Gastrocnemius medialis (tissue), 4 donors: ENCODE measurements around the gene ADAM19. TPM values are rescaled to one million over a fixed set of nuclear protein-coding genes. Genes with fewer than 3 reads are reported as not detected.

ENCODE experiments used
- ATAC-seq, 2 donors: fragments of 150-250 bp; one replicate each; pipeline ENCODE4 v1.9.1; 2016
- DNase-seq, 2 donors: peaks; one replicate each; pipeline ENCODE4 v3.0.0-alpha.2; 2019
- H3K27ac ChIP-seq, 4 donors: fragments of 200-600 bp; sonication (generic); 1 replicate in 1 of 4; 2 replicates in 3 of 4; pipeline ENCODE4 v1.5.1; 2016 to 2018; ENCODE audit warnings: mild to moderate bottlenecking in 2 of 4, moderate library complexity in 1 of 4
- H3K27me3 ChIP-seq, 3 donors: fragments of 200-600 bp; sonication (generic) in 2 of 3; 1 replicate in 1 of 3; 2 replicates in 2 of 3; pipeline versions ENCODE4 v1.5.1 to v1.6.0; 2016 to 2019; ENCODE audit warnings: mild to moderate bottlenecking in 1 of 3, moderate library complexity in 1 of 3
- H3K36me3 ChIP-seq, 2 donors: fragments of 200-600 bp; sonication (generic) in 1 of 2; one replicate each; pipeline ENCODE4 v1.5.1; 2017 to 2018
- H3K4me1 ChIP-seq, 2 donors: fragments of 200-600 bp; sonication (generic) in 1 of 2; one replicate each; pipeline ENCODE4 v1.5.1; 2016 to 2017; ENCODE audit warnings: mild to moderate bottlenecking in 2 of 2
- H3K4me3 ChIP-seq, 4 donors: fragments of 200-600 bp; sonication (generic) in 3 of 4; 1 replicate in 1 of 4; 2 replicates in 3 of 4; pipeline ENCODE4 v1.5.1; 2016 to 2019; ENCODE audit warnings: mild to moderate bottlenecking in 2 of 4
- H3K9me3 ChIP-seq, 3 donors: fragments of 200-600 bp; sonication (generic) in 2 of 3; 1 replicate in 1 of 3; 2 replicates in 2 of 3; pipeline ENCODE4 v1.5.1; 2016 to 2019
- POLR2A ChIP-seq, 2 donors: fragments of 450-650 bp; IDR thresholded peaks; one replicate each; pipeline ENCODE4 v1.6.1; 2017; ENCODE audit warnings: antibody characterized with exemption in 2 of 2, mild to moderate bottlenecking in 2 of 2, moderate library complexity in 2 of 2
- in situ Hi-C, 4 donors: fragments of 200-750 bp; cut with MboI; loops; one replicate each; pipeline versions ENCODE4 v1.15.0 to v1.8.0; 2017; ENCODE audit warnings: low sequenced_read_pairs in 4 of 4
- intact Hi-C: fragments of 100-400 bp; cut with DNase I; formaldehyde crosslinking; loops from one replicate; pipeline ENCODE4 v1.15.1; 2023; ENCODE audit warnings: low total_unique reads
- total RNA-seq, 4 donors: library from RNA; depleted of rRNA; stranded (reverse); fragments of >200 nt; gene quantifications; one replicate each; pipeline versions ENCODE4 v1.1.0 to v1.2.3, GENCODE V29; 2016
- TF ChIP-seq, protein P1 (sequence below), 5 experiments: fragments of 450-650 bp in 3 of 5; fragments of 200-600 bp in 2 of 5; sonication (generic) in 2 of 5; IDR thresholded peaks in 4 of 5; conservative IDR thresholded peaks in 1 of 5; 1 replicate in 4 of 5; 2 replicates in 1 of 5; pipeline ENCODE4 v1.5.1; 2016 to 2019; ENCODE audit warnings: antibody characterized with exemption in 5 of 5, mild to moderate bottlenecking in 3 of 5, moderate library complexity in 3 of 5

Gene ADAM19
- total RNA-seq, 4 donors from 2014 or later: 0.39 to 0.97 (median 0.76) TPM

DNA sequence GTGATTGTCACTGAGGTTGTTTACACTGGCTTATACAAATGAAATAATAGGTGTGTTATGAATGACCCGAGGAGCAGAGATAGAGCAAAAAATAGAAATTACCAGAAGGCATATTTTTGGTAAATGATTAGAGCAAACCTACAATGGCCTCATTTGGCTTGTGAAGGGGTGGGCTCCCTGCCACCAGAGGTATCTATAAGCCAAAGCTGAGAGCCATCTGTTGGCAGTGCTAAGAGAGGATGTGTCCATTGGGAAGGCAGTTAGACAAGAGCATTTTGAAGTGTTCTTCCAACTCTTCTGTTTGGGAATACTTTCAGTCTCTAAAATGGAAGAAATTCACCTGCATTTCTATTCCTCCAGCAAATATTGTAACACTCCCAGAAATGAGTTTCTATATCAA, 104.9 kb downstream of the ADAM19 start:
- in situ Hi-C loops: loop anchor here in 3 of 4 donors (10.0 kb wide), 3 partner anchors 136 to 216 kb away; no protein-coding TSS in a partner anchor
- no peak for DNase-seq
- no peak overlapping the region for H3K27ac ChIP-seq
- H3K4me3 ChIP-seq: no peak overlapping the region
- H3K9me3 ChIP-seq: no peaks in the 10 kb centered on the region
- no peaks in the 10 kb centered on the region for H3K27me3 ChIP-seq
- TF ChIP-seq POLR2A (IDR thresholded peaks at IDR 0.05): no peak
- TF ChIP-seq, protein P1, sequence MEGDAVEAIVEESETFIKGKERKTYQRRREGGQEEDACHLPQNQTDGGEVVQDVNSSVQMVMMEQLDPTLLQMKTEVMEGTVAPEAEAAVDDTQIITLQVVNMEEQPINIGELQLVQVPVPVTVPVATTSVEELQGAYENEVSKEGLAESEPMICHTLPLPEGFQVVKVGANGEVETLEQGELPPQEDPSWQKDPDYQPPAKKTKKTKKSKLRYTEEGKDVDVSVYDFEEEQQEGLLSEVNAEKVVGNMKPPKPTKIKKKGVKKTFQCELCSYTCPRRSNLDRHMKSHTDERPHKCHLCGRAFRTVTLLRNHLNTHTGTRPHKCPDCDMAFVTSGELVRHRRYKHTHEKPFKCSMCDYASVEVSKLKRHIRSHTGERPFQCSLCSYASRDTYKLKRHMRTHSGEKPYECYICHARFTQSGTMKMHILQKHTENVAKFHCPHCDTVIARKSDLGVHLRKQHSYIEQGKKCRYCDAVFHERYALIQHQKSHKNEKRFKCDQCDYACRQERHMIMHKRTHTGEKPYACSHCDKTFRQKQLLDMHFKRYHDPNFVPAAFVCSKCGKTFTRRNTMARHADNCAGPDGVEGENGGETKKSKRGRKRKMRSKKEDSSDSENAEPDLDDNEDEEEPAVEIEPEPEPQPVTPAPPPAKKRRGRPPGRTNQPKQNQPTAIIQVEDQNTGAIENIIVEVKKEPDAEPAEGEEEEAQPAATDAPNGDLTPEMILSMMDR (IDR thresholded peaks at IDR 0.05 in 4 of 5, conservative IDR thresholded peaks at IDR 0.05 in 1 of 5): no peak
- no peaks in the 10 kb centered on the region for H3K36me3 ChIP-seq
- intact Hi-C loops: no loop called here
- H3K4me1 ChIP-seq: peaks cover 6 to 12% of the 10 kb centered on the region in 2 donors
- ATAC-seq: no peak

DNA sequence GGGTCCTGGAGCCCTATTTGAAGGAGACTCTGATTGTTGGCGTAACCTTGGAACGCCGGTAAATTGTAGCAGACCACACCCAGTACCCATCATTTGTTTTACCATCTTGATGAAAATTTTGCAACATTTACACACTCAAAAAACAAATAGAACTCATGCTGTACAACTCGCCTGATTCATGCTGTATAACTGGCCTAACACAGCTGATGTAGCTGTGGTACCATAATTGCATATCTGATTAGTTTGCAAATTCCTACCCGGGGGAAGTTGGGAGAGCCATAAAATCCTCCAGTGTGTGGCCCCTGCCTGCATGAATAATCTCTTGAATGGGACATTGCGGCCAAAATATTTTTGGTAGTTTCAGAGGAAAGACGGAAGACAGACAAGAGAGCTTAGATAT, 105.9 kb downstream of the ADAM19 start:
- Histone ChIP-seq H3K4me1 (peaks cover 6 to 15% of the 10 kb centered on the region in 2 donors), H3K27ac (no peak overlapping the region), H3K27me3 (no peaks in the 10 kb centered on the region), H3K4me3 (no peak overlapping the region), H3K36me3 (no peaks in the 10 kb centered on the region), H3K9me3 (no peaks in the 10 kb centered on the region)
- in situ Hi-C loops: loop anchor here in 3 of 4 donors (10.0 kb wide), 3 partner anchors 135 to 215 kb away; no protein-coding TSS in a partner anchor
- ATAC-seq: no peak
- TF ChIP-seq, protein P1 (IDR thresholded peaks at IDR 0.05 in 4 of 5, conservative IDR thresholded peaks at IDR 0.05 in 1 of 5): no peak
- no peak for TF ChIP-seq POLR2A (IDR thresholded peaks at IDR 0.05)
- intact Hi-C loops: no loop called here
- DNase-seq: no peak

DNA sequence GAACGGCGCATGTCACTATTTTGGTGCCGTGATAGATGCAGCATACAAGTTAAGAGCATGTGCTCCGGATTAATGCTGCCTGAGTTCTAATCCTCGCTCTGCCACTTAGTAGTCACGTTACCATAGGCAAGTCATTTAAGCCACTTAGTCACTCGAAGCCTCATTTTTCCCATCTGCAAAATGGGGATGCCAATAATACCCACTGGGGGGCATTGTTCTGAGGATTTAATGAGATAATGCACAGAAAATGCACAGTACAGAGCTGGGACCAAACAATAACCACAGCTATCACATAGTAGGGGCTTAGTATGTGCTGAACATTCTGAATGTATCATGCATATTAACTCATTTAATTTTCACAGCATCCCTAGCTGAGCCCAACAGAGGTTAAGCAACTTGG, 106.5 kb downstream of the ADAM19 start:
- Histone ChIP-seq H3K27me3 (no peaks in the 10 kb centered on the region), H3K9me3 (no peaks in the 10 kb centered on the region), H3K36me3 (no peaks in the 10 kb centered on the region), H3K4me3 (no peak overlapping the region), H3K4me1 (peaks cover 6 to 13% of the 10 kb centered on the region in 2 donors), H3K27ac (no peak overlapping the region)
- in situ Hi-C loops: no loop called here
- TF ChIP-seq, protein P1 (IDR thresholded peaks at IDR 0.05 in 4 of 5, conservative IDR thresholded peaks at IDR 0.05 in 1 of 5): no peak
- no peak for TF ChIP-seq POLR2A (IDR thresholded peaks at IDR 0.05)
- DNase-seq (no peak), ATAC-seq (no peak)
- intact Hi-C loops: no loop called here

DNA sequence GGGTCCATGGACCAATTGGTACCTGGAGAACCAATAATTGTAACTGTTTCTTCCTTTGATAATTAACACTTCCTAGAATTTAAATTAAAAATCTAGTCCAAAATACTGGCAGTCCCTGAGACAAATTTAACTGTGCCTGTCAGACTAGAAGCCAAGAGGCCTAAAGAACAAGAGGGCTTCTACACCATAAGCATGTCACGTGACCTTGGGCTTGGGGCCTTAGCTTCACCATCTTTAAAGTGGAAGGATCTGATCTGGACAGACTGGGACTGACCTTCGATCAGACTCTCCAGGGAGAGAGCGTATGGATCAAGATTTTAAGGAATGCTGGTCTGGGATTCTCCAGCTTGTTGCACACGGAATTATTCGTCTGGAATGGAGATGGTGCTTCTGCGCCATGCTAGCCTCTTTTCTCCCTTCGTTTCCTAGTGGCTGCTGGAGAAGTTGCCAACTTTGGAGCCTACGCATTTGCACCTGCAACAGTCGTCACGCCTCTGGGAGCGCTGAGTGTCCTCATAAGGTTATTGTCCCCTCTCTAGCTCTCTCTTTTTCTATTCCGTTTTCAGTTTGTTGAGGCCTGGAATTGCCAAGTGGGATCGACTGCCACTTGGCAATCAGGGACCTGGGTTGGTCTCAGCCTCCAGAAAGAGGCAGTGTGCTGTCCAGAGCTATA, 107.1 kb downstream of the ADAM19 start:
- H3K9me3 ChIP-seq: no peaks in the 10 kb centered on the region
- ATAC-seq (no peak), DNase-seq (no peak)
- H3K4me1 ChIP-seq: peaks cover 6 to 9% of the 10 kb centered on the region in 2 donors
- intact Hi-C loops (no loop called here), in situ Hi-C loops (no loop called here)
- H3K4me3 ChIP-seq: no peak overlapping the region
- no peak for TF ChIP-seq POLR2A (IDR thresholded peaks at IDR 0.05)
- TF ChIP-seq, protein P1 (IDR thresholded peaks at IDR 0.05 in 4 of 5, conservative IDR thresholded peaks at IDR 0.05 in 1 of 5): no peak
- H3K27me3 ChIP-seq: no peaks in the 10 kb centered on the region
- H3K27ac ChIP-seq: no peak overlapping the region
- no peaks in the 10 kb centered on the region for H3K36me3 ChIP-seq
